Endothelial cell of umbilical vein (primary cell): ENCODE results near the gene KCNH8. TPM values are rescaled to one million over a fixed set of nuclear protein-coding genes. Genes with fewer than 3 reads are reported as not detected.
"Not testable (repeated sequence)": the region's sequence is repeated elsewhere in the genome, so short reads cannot be mapped to it uniquely, and the experiment has no call there.

Experiments
- Bru-seq: library from RNA; stranded (reverse); fragments of 400-500 nt; gene quantifications from one replicate; lab custom pipeline; 2021; lab: Mats Ljungman, UMichigan
- BruChase-seq, 2 experiments: library from RNA; stranded (reverse); fragments of 400-500 nt; gene quantifications; one replicate each; lab custom pipeline; 2021; lab: Mats Ljungman, UMichigan
- BruUV-seq: library from RNA; stranded (reverse); fragments of 400-500 nt; replicated peaks from 2 replicates; lab custom pipeline; 2021; lab: Mats Ljungman, UMichigan
- CTCF ChIA-PET: fragments of 300-600, 350-600 bp; sonication (Branson Sonifier 250); formaldehyde crosslinking; loops from one replicate; lab custom pipeline; 2021; ENCODE audit warnings: antibody characterized with exemption, inconsistent platforms; lab: Charles Lee
- POLR2A ChIA-PET: fragments of 300-600, 350-600 bp; sonication (Branson Sonifier 250); formaldehyde crosslinking; loops from one replicate; lab custom pipeline; 2021; ENCODE audit warnings: antibody characterized with exemption, inconsistent platforms; lab: Charles Lee
- DNase-seq: peaks from one replicate; pipeline ENCODE4 v3.0.0-alpha.2; 2011; ENCODE audit warnings: low read depth, low spot score
- FAIRE-seq: peaks from 2 replicates; lab custom pipeline; 2011; peaks lifted over from hg19 to GRCh38; lab: Jason Lieb, UNC
- H2AFZ ChIP-seq: 2 replicates; pipeline ENCODE4 v1.6.0; 2012; ENCODE audit warnings: low read depth, low read length, control low read depth, inconsistent platforms
- H3K27ac ChIP-seq: 2 replicates; pipeline ENCODE4 v1.5.1; 2011; ENCODE audit warnings: low read depth, mild to moderate bottlenecking, control low read depth, low read length, moderate library complexity; ENCODE audit not compliant: insufficient read depth
- H3K27me3 ChIP-seq, 2 experiments: 2 replicates each; pipeline versions ENCODE4 v1.6.0 to v1.6.1; 2011; ENCODE audit warnings: low read length in 2 of 2, mixed read lengths in 1 of 2; ENCODE audit not compliant: control insufficient read depth in 2 of 2, insufficient read depth in 2 of 2
- H3K36me3 ChIP-seq, 2 experiments: 2 replicates in 1 of 2; 3 replicates in 1 of 2; pipeline ENCODE4 v1.5.1; 2011; ENCODE audit warnings: low read length in 2 of 2, mild to moderate bottlenecking in 1 of 2, moderate library complexity in 1 of 2; ENCODE audit not compliant: control insufficient read depth in 2 of 2, insufficient read depth in 2 of 2; ENCODE audit errors: extremely low read depth in 1 of 2
- H3K4me1 ChIP-seq: 3 replicates; pipeline ENCODE4 v1.5.1; 2011; ENCODE audit warnings: mild to moderate bottlenecking, low read length; ENCODE audit not compliant: control insufficient read depth, insufficient read depth; ENCODE audit errors: extremely low read depth
- H3K4me2 ChIP-seq: 2 replicates; pipeline ENCODE4 v1.6.1; 2011; ENCODE audit warnings: low read length, control low read depth, mixed read lengths; ENCODE audit not compliant: insufficient read depth
- H3K4me3 ChIP-seq, 3 experiments: fragments of 200-600 bp in 1 of 3; sonication (generic), shearing (Covaris generic) in 1 of 3; replicated peaks in 1 of 3; 2 replicates each; pipeline ENCODE4 v1.5.1; 2011 to 2016; ENCODE audit warnings: control low read depth in 3 of 3, low read length in 3 of 3, mild to moderate bottlenecking in 2 of 3, inconsistent platforms in 1 of 3, low read depth in 1 of 3, moderate library complexity in 1 of 3; ENCODE audit not compliant: insufficient read depth in 1 of 3
- H3K79me2 ChIP-seq: 2 replicates; pipeline ENCODE4 v1.6.0; 2012; ENCODE audit warnings: low read length, inconsistent platforms; ENCODE audit not compliant: control insufficient read depth, insufficient read depth
- H3K9ac ChIP-seq: replicated peaks from 2 replicates; pipeline ENCODE3; 2011; ENCODE audit warnings: low read length, control low read depth; ENCODE audit not compliant: insufficient read depth; ENCODE audit errors: extremely low read depth
- H3K9me1 ChIP-seq: replicated peaks from 3 replicates; pipeline ENCODE4 v1.6.0; 2011; ENCODE audit warnings: mild to moderate bottlenecking, low read length; ENCODE audit not compliant: control insufficient read depth, insufficient read depth; ENCODE audit errors: extremely low read depth
- H3K9me3 ChIP-seq: replicated peaks from 2 replicates; pipeline ENCODE4 v1.5.1; 2012; ENCODE audit warnings: low read length, inconsistent platforms; ENCODE audit not compliant: control insufficient read depth, insufficient read depth
- H4K20me1 ChIP-seq: replicated peaks from 2 replicates; pipeline ENCODE3; 2011; ENCODE audit warnings: mild to moderate bottlenecking, low read length; ENCODE audit not compliant: control insufficient read depth, insufficient read depth; ENCODE audit errors: extremely low read depth
- CTCF ChIP-seq, 2 donors: IDR thresholded peaks; 1 replicate in 1 of 2; 2 replicates in 1 of 2; pipeline ENCODE4 v1.5.1; 2011; ENCODE audit warnings: low read length in 2 of 2, mild to moderate bottlenecking in 2 of 2, moderate library complexity in 2 of 2, control low read depth in 1 of 2, inconsistent platforms in 1 of 2, low read depth in 1 of 2; ENCODE audit not compliant: insufficient read depth in 1 of 2; ENCODE audit errors: extremely low read depth in 1 of 2
- EZH2 ChIP-seq: IDR thresholded peaks from 2 replicates; pipeline ENCODE4 v1.6.1; 2012; ENCODE audit warnings: borderline replicate concordance, low read depth, mild to moderate bottlenecking, moderate library complexity, low read length, inconsistent platforms; ENCODE audit not compliant: severe bottlenecking
- dilution Hi-C: fragments of 300-500 bp; cut with MboI; formaldehyde crosslinking; loops from one replicate; pipeline ENCODE4 v1.15.0; 2019; ENCODE audit warnings: low sequenced_read_pairs; ENCODE audit not compliant: extremely low pct_ligation_motif_present
- intact Hi-C: fragments of 100-400 bp; cut with micrococcal nuclease; formaldehyde crosslinking; loops from one replicate; pipeline ENCODE4 v1.10.0; 2022
- long read RNA-seq: library from polyadenylated mRNA; stranded (forward); transcript quantifications from one replicate; pipeline ENCODE4 v2.0.0, GENCODE V29; 2021
- polyA minus RNA-seq, 3 experiments: library from RNA; depleted of rRNA, polyadenylated mRNA; stranded (reverse); fragments of >200 nt; gene quantifications; 1 replicate in 1 of 3; 2 replicates in 2 of 3; pipeline ENCODE4 v1.2.3, GENCODE V29; 2011
- polyA plus RNA-seq, 4 experiments: library from polyadenylated mRNA; depleted of rRNA in 3 of 4; stranded (reverse) in 3 of 4; unstranded in 1 of 4; fragments of >200 nt; gene quantifications; 2 replicates each; pipeline versions ENCODE4 v1.2.1 to v1.2.3, GENCODE V29; 2011 to 2012; ENCODE audit warnings: missing spikeins in 1 of 4
- total RNA-seq: library from RNA; stranded (reverse); gene quantifications from 2 replicates; pipeline ENCODE4 v1.2.3, GENCODE V29; 2021

KCNH8 gene
- total RNA-seq (not detected in 2 replicates), polyA plus RNA-seq (not detected in 2 replicates), polyA minus RNA-seq (not detected in 2 replicates), Bru-seq, nascent RNA (percentile 8 among the genes with signal in this experiment), BruChase-seq, experiment 1, labeled RNA remaining after a 6-hour chase (percentile 4 among the genes with signal in this experiment), BruChase-seq, experiment 2, labeled RNA remaining after a 2-hour chase (percentile 9 among the genes with signal in this experiment)
- not detected in 2 replicates for polyA plus RNA-seq (2011; cell fraction: cytosol; rRNA removed)
- polyA plus RNA-seq (2011; cell fraction: nucleus; rRNA removed): 0.04 TPM in 1 of 2 replicates, not detected in the other
- polyA plus RNA-seq (2012): not detected in 2 replicates
- polyA minus RNA-seq (2011; cell fraction: cytosol; rRNA and poly(A)+ RNA removed): not detected
- 0.10 TPM in 1 of 2 replicates, not detected in the other for polyA minus RNA-seq (2011; cell fraction: nucleus; rRNA and poly(A)+ RNA removed)
- long read RNA-seq: 0 reads

DNA sequence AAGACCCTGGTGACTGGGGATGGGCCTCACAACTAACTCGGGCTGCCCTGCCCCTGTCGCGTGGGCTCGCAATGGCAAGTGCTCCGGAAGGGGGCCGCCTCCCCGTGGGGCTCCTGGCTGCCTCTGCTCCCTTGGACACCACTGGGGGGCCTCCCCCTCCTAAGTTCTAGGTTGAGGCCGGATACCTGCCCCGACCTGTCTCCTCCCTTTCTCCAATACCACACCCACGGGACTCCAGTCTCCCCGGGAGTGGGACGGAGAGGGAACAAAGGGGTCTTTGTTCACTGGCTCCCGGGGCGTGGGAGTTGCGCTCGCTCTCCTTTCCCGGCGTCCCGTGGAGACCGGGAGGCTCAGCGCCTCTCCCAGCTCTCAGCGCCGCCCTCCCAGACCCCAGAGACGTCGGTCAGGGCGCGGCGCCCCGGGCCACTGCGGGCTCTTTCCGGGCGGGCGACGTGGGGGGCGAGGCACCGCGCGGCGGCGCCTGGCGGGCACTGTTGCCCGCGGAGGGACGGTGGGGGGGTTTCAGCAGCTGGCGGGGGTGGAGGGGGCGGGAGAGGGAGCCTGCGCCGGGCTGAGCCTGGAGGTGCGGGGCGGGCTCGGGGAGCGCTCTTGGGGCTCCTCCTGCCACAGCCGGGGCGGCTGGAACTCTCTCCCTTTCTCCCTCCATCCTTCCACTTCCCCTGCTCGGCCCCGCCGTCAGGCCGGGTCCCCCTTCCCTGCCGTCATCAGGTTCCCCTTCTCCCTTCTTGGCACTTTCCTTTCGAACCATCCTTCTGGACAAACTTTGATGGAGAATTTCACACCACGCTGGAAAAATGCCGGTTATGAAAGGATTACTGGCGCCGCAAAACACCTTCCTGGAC lies at the start of gene KCNH8:
Gene KCNH8, plus strand, starts transcription at position 606 of the 863 bp plus-strand sequence. Its CDS starts 210 bp downstream, at position 816.
- no peak for TF ChIP-seq CTCF (IDR thresholded peaks at IDR 0.05; ENCODE audit: extremely low read depth in 1 of 2, insufficient read depth in 1 of 2, low read depth in 1 of 2, low read length in 2 of 2)
- peak; percentile 40 for TF ChIP-seq EZH2
- BruUV-seq: no TSS peak
- Histone ChIP-seq H3K79me2 (no peaks in the 10 kb centered on the region), H4K20me1 (no peaks in the 10 kb centered on the region), H3K4me3 (peak within 1 kb of the TSS; percentile 34 to 71 (median 58)), H3K9ac (no peak within 1 kb of the TSS), H3K9me1 (no peaks in the 10 kb centered on the region), H2AFZ (peak within 1 kb of the TSS; percentile 87), H3K27me3 (peaks cover 6 to 18% of the 10 kb centered on the region in 2 experiments), H3K9me3 (no peaks in the 10 kb centered on the region), H3K36me3 (no peaks in the 10 kb centered on the region), H3K27ac (no peak within 1 kb of the TSS), H3K4me1 (no peaks in the 10 kb centered on the region), H3K4me2 (peak within 1 kb of the TSS; percentile 81)
- DNase-seq (no peak), FAIRE-seq (no peak)
- intact Hi-C loops (no loop called here), dilution Hi-C loops (no loop called here)
- ChIA-PET CTCF (no interaction called here), POLR2A (no interaction called here)

DNA sequence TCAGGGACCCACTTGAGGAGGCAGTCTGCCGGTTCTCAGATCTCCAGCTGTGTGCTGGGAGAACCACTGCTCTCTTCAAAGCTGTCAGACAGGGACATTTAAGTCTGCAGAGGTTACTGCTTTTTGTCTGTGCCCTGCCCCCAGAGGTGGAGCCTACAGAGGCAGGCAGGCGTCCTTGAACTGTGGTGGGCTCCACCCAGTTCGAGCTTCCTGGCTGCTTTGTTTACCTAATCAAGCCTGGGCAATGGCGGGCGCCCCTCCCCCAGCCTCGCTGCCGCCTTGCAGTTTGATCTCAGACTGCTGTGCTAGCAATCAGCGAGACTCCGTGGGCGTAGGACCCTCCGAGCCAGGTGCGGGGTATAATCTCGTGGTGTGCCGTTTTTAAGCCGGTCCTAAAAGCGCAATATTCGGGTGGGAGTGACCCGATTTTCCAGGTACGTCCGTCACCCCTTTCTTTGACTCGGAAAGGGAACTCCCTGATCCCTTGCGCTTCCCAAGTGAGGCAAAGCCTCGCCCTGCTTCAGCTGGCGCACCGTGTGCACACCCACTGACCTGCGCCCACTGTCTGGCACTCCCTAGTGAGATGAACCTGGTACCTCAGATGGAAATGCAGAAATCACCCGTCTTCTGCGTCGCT lies 45.5 kb upstream of the KCNH8 start:
- H3K27me3 ChIP-seq, H2AFZ ChIP-seq, DNase-seq, H3K4me2 ChIP-seq, BruUV-seq, H3K27ac ChIP-seq, H3K9me3 ChIP-seq, H3K9me1 ChIP-seq, H3K4me1 ChIP-seq, H3K9ac ChIP-seq, POLR2A ChIA-PET, H3K36me3 ChIP-seq, dilution Hi-C loops, H3K79me2 ChIP-seq, H3K4me3 ChIP-seq, CTCF ChIA-PET, intact Hi-C loops, FAIRE-seq, H4K20me1 ChIP-seq: not testable (repeated sequence)
